IMR-90 (cell line): ENCODE data around the gene TCHP. TPM values are rescaled to one million over a fixed set of nuclear protein-coding genes. Genes with fewer than 3 reads are reported as not detected.

Experiments
- ATAC-seq: fragments of 200-7000 bp; cut with Tn5 transposase; 2 replicates; pipeline ENCODE4 v1.9.1; 2020; ENCODE audit warnings: low read depth, mild to moderate bottlenecking, moderate library complexity
- BruUV-seq: library from RNA; stranded (reverse); fragments of 400-500 nt; replicated peaks from 2 replicates; lab custom pipeline; 2021; lab: Mats Ljungman, UMichigan
- CTCF ChIA-PET: fragments of 300-600 bp; formaldehyde crosslinking; extraction: SDS; loops from one replicate; lab custom pipeline; 2021; ENCODE audit warnings: antibody characterized with exemption; lab: Yijun Ruan, JAX
- POLR2A ChIA-PET: fragments of 300-600 bp; sonication (Branson Sonifier 250); formaldehyde crosslinking; loops from one replicate; lab custom pipeline; 2022; ENCODE audit warnings: antibody characterized with exemption; ENCODE audit not compliant: unreplicated experiment; lab: Charles Lee
- DNase-seq: peaks from one replicate; pipeline ENCODE4 v3.0.0; 2013
- H2AFZ ChIP-seq: replicated peaks from 2 replicates; pipeline ENCODE3; 2013; ENCODE audit warnings: low read length, mild to moderate bottlenecking; ENCODE audit not compliant: poor library complexity
- H2AK5ac ChIP-seq: 2 replicates; pipeline ENCODE4 v1.6.1; 2013; ENCODE audit warnings: low read depth, low read length, inconsistent platforms
- H2AK9ac ChIP-seq: replicated peaks from 2 replicates; pipeline ENCODE3; 2013; ENCODE audit warnings: mild to moderate bottlenecking, low read depth, low read length, moderate library complexity; ENCODE audit not compliant: poor library complexity
- H2BK120ac ChIP-seq: 2 replicates; pipeline ENCODE4 v1.6.1; 2013; ENCODE audit warnings: low read depth, low read length, inconsistent platforms
- H2BK15ac ChIP-seq: 3 replicates; pipeline ENCODE4 v1.6.1; 2013; ENCODE audit warnings: low read depth, low read length, inconsistent platforms
- H2BK20ac ChIP-seq: 2 replicates; pipeline ENCODE4 v1.6.1; 2013; ENCODE audit warnings: low read depth, mild to moderate bottlenecking, inconsistent platforms, low read length, moderate library complexity
- H2BK5ac ChIP-seq: 2 replicates; pipeline ENCODE4 v1.6.1; 2013; ENCODE audit warnings: mild to moderate bottlenecking, low read depth, low read length, inconsistent platforms; ENCODE audit not compliant: poor library complexity, severe bottlenecking
- H3K14ac ChIP-seq: replicated peaks from 2 replicates; pipeline ENCODE4 v1.6.1; 2013; ENCODE audit warnings: low read depth, low read length, inconsistent platforms
- H3K18ac ChIP-seq: 2 replicates; pipeline ENCODE4 v1.6.1; 2013; ENCODE audit warnings: low read depth, low read length, control low read depth
- H3K23ac ChIP-seq: 2 replicates; pipeline ENCODE4 v1.6.1; 2013; ENCODE audit warnings: low read depth, low read length, inconsistent platforms
- H3K27ac ChIP-seq: 2 replicates; pipeline ENCODE4 v1.5.1; 2013; ENCODE audit warnings: mild to moderate bottlenecking, control low read depth, low read length; ENCODE audit not compliant: insufficient read depth
- H3K27me3 ChIP-seq: 2 replicates; pipeline ENCODE4 v1.6.1; 2013; ENCODE audit warnings: low read length; ENCODE audit not compliant: control insufficient read depth, insufficient read depth
- H3K36me3 ChIP-seq: 2 replicates; pipeline ENCODE4 v1.6.1; 2013; ENCODE audit warnings: low read length, mixed read lengths; ENCODE audit not compliant: control insufficient read depth, insufficient read depth
- H3K4ac ChIP-seq: 2 replicates; pipeline ENCODE4 v1.6.1; 2013; ENCODE audit warnings: low read depth, low read length, inconsistent platforms
- H3K4me1 ChIP-seq: 2 replicates; pipeline ENCODE4 v1.6.1; 2013; ENCODE audit warnings: low read length, mixed read lengths; ENCODE audit not compliant: control insufficient read depth, insufficient read depth
- H3K4me2 ChIP-seq: 2 replicates; pipeline ENCODE4 v1.6.1; 2013; ENCODE audit warnings: low read depth, mild to moderate bottlenecking, control low read depth, low read length, moderate library complexity
- H3K4me3 ChIP-seq: 2 replicates; pipeline ENCODE4 v1.5.1; 2013; ENCODE audit warnings: low read depth, mild to moderate bottlenecking, control low read depth, low read length, moderate library complexity; ENCODE audit not compliant: insufficient read depth
- H3K56ac ChIP-seq: 2 replicates; pipeline ENCODE4 v1.6.1; 2013; ENCODE audit warnings: low read length, inconsistent platforms; ENCODE audit not compliant: insufficient read depth; ENCODE audit errors: extremely low read depth
- H3K79me1 ChIP-seq, 2 experiments: 2 replicates each; pipeline ENCODE4 v1.6.1; 2013; ENCODE audit warnings: low read length in 2 of 2, inconsistent platforms in 1 of 2, low read depth in 1 of 2
- H3K9ac ChIP-seq: 2 replicates; pipeline ENCODE4 v1.6.1; 2013; ENCODE audit warnings: low read depth, low read length, control low read depth
- H3K9me1 ChIP-seq: 2 replicates; pipeline ENCODE4 v1.6.1; 2013; ENCODE audit warnings: low read length, inconsistent platforms; ENCODE audit not compliant: insufficient read depth
- H3K9me3 ChIP-seq: 2 replicates; pipeline ENCODE4 v1.6.1; 2013; ENCODE audit warnings: low read length; ENCODE audit not compliant: control insufficient read depth, insufficient read depth
- H4K20me1 ChIP-seq: 2 replicates; pipeline ENCODE4 v1.6.1; 2013; ENCODE audit warnings: low read length, inconsistent platforms; ENCODE audit not compliant: insufficient read depth
- H4K5ac ChIP-seq: 2 replicates; pipeline ENCODE4 v1.6.1; 2013; ENCODE audit warnings: mild to moderate bottlenecking, low read depth, low read length, control low read depth
- H4K8ac ChIP-seq, 2 experiments: 2 replicates each; pipeline ENCODE4 v1.6.1; 2013; ENCODE audit warnings: low read depth in 2 of 2, low read length in 2 of 2, control low read depth in 1 of 2, inconsistent platforms in 1 of 2
- H4K91ac ChIP-seq: 2 replicates; pipeline ENCODE4 v1.6.1; 2013; ENCODE audit warnings: low read depth, low read length, inconsistent platforms; ENCODE audit not compliant: insufficient read depth
- BHLHE40 ChIP-seq: fragments of 150-350 bp; IDR thresholded peaks from 2 replicates; pipeline ENCODE4 v1.6.1; 2016; ENCODE audit warnings: mild to moderate bottlenecking, low read depth, low read length
- CEBPB ChIP-seq: IDR thresholded peaks from 2 replicates; pipeline ENCODE4 v1.6.1; 2012; ENCODE audit warnings: low read depth, low read length, improper control_type of control experiment
- CTCF ChIP-seq: conservative IDR thresholded peaks from 2 replicates; pipeline ENCODE4 v1.5.1; 2012; ENCODE audit warnings: mild to moderate bottlenecking, low read depth, low read length, improper control_type of control experiment
- ELK1 ChIP-seq: fragments of 150-350 bp; IDR thresholded peaks from 2 replicates; pipeline ENCODE4 v1.6.1; 2016; ENCODE audit warnings: low read depth, mild to moderate bottlenecking, low read length, moderate library complexity, borderline replicate concordance
- FOS ChIP-seq: fragments of 150-350 bp; IDR thresholded peaks from 2 replicates; pipeline ENCODE4 v1.6.1; 2016; ENCODE audit warnings: low read depth, low read length
- MAFK ChIP-seq: IDR thresholded peaks from 2 replicates; pipeline ENCODE4 v1.6.1; 2012; ENCODE audit warnings: low read depth, low read length, improper control_type of control experiment
- MAZ ChIP-seq: IDR thresholded peaks from 2 replicates; pipeline ENCODE4 v1.6.1; 2012; ENCODE audit warnings: low read depth, mild to moderate bottlenecking, low read length, improper control_type of control experiment, moderate library complexity, borderline replicate concordance
- MXI1 ChIP-seq: IDR thresholded peaks from 2 replicates; pipeline ENCODE4 v1.6.1; 2012; ENCODE audit warnings: low read depth, mild to moderate bottlenecking, low read length, moderate library complexity, borderline replicate concordance
- NFE2L2 ChIP-seq: fragments of 150-350 bp; IDR thresholded peaks from 2 replicates; pipeline ENCODE4 v1.6.1; 2016; ENCODE audit warnings: low read depth, mild to moderate bottlenecking, low read length
- POLR2A ChIP-seq: IDR thresholded peaks from 2 replicates; pipeline ENCODE4 v1.6.1; 2012; ENCODE audit warnings: mild to moderate bottlenecking, low read depth, low read length
- RAD21 ChIP-seq: IDR thresholded peaks from 2 replicates; pipeline ENCODE4 v1.6.1; 2012; ENCODE audit warnings: low read length, improper control_type of control experiment
- RCOR1 ChIP-seq: IDR thresholded peaks from 2 replicates; pipeline ENCODE4 v1.6.1; 2012; ENCODE audit warnings: mild to moderate bottlenecking, low read length, improper control_type of control experiment; ENCODE audit not compliant: insufficient replicate concordance
- RFX5 ChIP-seq: IDR thresholded peaks from 2 replicates; pipeline ENCODE4 v1.8.0; 2012; ENCODE audit warnings: low read depth, mild to moderate bottlenecking, low read length, moderate library complexity
- SMC3 ChIP-seq: fragments of 150-350 bp; IDR thresholded peaks from 2 replicates; pipeline ENCODE4 v1.6.1; 2016; ENCODE audit warnings: low read depth, mild to moderate bottlenecking, antibody characterized with exemption, low read length, moderate library complexity
- USF2 ChIP-seq: fragments of 150-350 bp; IDR thresholded peaks from 2 replicates; pipeline ENCODE4 v1.6.1; 2017; ENCODE audit warnings: mild to moderate bottlenecking, antibody characterized with exemption, low read length, low read depth
- WGBS, 2 experiments: methylation state at CpG; one replicate each; pipeline versions ENCODE4 v1.1.5 to v1.1.7; 2013; ENCODE audit warnings: missing lambda C conversion rate in 2 of 2; ENCODE audit not compliant: insufficient read length in 1 of 2; ENCODE audit errors: extremely low coverage in 2 of 2; 5-methylcytosine and 5-hydroxymethylcytosine counted together
- dilution Hi-C: fragments of 300-500 bp; cut with HindIII; formaldehyde crosslinking; loops from one replicate; pipeline ENCODE4 v1.14.3; 2018; ENCODE audit warnings: low sequenced_read_pairs; ENCODE audit not compliant: unreplicated experiment
- in situ Hi-C: fragments of 300-500 bp; cut with MboI; formaldehyde crosslinking; loops from 3 replicates; pipeline ENCODE4 v1.14.3; 2019; ENCODE audit warnings: low sequenced_read_pairs, inconsistent platforms, mixed read lengths
- intact Hi-C: fragments of 100-400 bp; cut with micrococcal nuclease; formaldehyde crosslinking; loops from 2 replicates; pipeline ENCODE4 v1.10.0; 2022
- polyA plus RNA-seq, 3 experiments: library from polyadenylated mRNA; depleted of rRNA; stranded (reverse); fragments of >200 nt; gene quantifications; 2 replicates each; pipeline ENCODE4 v1.2.3, GENCODE V29; 2012; ENCODE audit warnings: low replicate concordance in 1 of 3
- total RNA-seq: library from RNA; depleted of rRNA; stranded (reverse); fragments of >200 nt; gene quantifications from 2 replicates; pipeline ENCODE4 v1.2.3, GENCODE V29; 2012

TCHP gene
- total and polyA plus RNA-seq, 2 of the 4 experiments (the other 2 are of a cell fraction): 6.1 to 13.4 TPM

- dilution Hi-C loops (no loop called here), intact Hi-C loops (no loop called here), in situ Hi-C loops (no loop called here)
- Histone ChIP-seq H2BK20ac (no peak overlapping the region), H3K56ac (no peak overlapping the region), H2BK120ac (no peak overlapping the region), H3K27me3 (no peaks in the 10 kb centered on the region), H2AK9ac (no peak overlapping the region), H3K4me1 (no peaks in the 10 kb centered on the region; the same call in 1 of the 2 replicates), H3K9ac (no peak overlapping the region), H3K36me3 (peaks cover 19% of the 10 kb centered on the region), H4K8ac (no peak overlapping the region), H3K4me3 (no peak overlapping the region), H3K27ac (no peak overlapping the region), H4K20me1 (no peaks in the 10 kb centered on the region), H3K4me2 (no peak overlapping the region), H4K5ac (no peak overlapping the region), H3K18ac (no peak overlapping the region), H3K9me1 (no peaks in the 10 kb centered on the region), H2AFZ (no peak overlapping the region), H2BK15ac (no peak overlapping the region), H4K91ac (no peak overlapping the region), H2BK5ac (no peak overlapping the region), H3K4ac (no peak overlapping the region), H3K9me3 (no peaks in the 10 kb centered on the region), H3K23ac (no peak overlapping the region), H3K79me1 (no peaks in the 10 kb centered on the region), H3K14ac (no peak overlapping the region), H2AK5ac (no peak overlapping the region)
- POLR2A ChIA-PET: no interaction called here
- WGBS, 2 experiments: 71% methylated on average over 1 of the region's 5 CpGs; no CpG with 5 or more reads in 1 of the 2 experiments
- CTCF ChIA-PET: no interaction called here
- no peak for DNase-seq
- BruUV-seq: no TSS peak
- no peak for TF ChIP-seq FOS
- no peak for TF ChIP-seq RCOR1
- no peak for TF ChIP-seq MXI1
- no peak for TF ChIP-seq MAZ
- TF ChIP-seq ELK1: no peak
- TF ChIP-seq BHLHE40: no peak
- no peak for TF ChIP-seq POLR2A
- TF ChIP-seq USF2: no peak
- TF ChIP-seq CTCF: no peak
- TF ChIP-seq RAD21: no peak
- TF ChIP-seq MAFK: no peak
- TF ChIP-seq RFX5: no peak
- TF ChIP-seq CEBPB: no peak
- TF ChIP-seq NFE2L2: no peak
- no peak for TF ChIP-seq SMC3
- ATAC-seq: no peak
Observed at GRCh38 chr12:109923038-109923437, 23.0 kb downstream of the TCHP start.
